SU-DHL-6 (cell line): ENCODE results near the gene OPN3.

Experiments
- H2AFZ ChIP-seq: fragments of 200-600 bp; sonication (generic); 2 replicates; pipeline ENCODE4 v1.6.1; 2014; ENCODE audit warnings: low read depth, mild to moderate bottlenecking, moderate library complexity, mixed read lengths, antibody characterized with exemption, low read length; ENCODE audit not compliant: severe bottlenecking
- H3F3A ChIP-seq: fragments of 200-600 bp; shearing (Covaris generic); 2 replicates; pipeline ENCODE4 v1.6.0; 2016; ENCODE audit warnings: antibody characterized with exemption, mild to moderate bottlenecking; ENCODE audit not compliant: insufficient read depth
- H3K27ac ChIP-seq: fragments of 200-600 bp; sonication (generic); 2 replicates; pipeline ENCODE4 v1.5.1; 2016; ENCODE audit warnings: low read depth, mild to moderate bottlenecking, low read length, moderate library complexity, mixed read lengths
- H3K27me3 ChIP-seq: fragments of 200-600 bp; sonication (generic), shearing (Covaris generic); 2 replicates; pipeline ENCODE4 v1.6.0; 2014; ENCODE audit warnings: mild to moderate bottlenecking, low read length
- H3K36me3 ChIP-seq: fragments of 200-600 bp; sonication (generic); 2 replicates; pipeline ENCODE4 v1.6.1; 2014; ENCODE audit warnings: mild to moderate bottlenecking, low read length, mixed read lengths
- H3K4me2 ChIP-seq: fragments of 300-600, 200-600 bp; shearing (Covaris generic), sonication (generic); 2 replicates; pipeline ENCODE4 v1.6.0; 2014; ENCODE audit warnings: low read length, low read depth, mild to moderate bottlenecking; ENCODE audit not compliant: poor library complexity, severe bottlenecking
- H3K4me3 ChIP-seq: fragments of 200-600 bp; sonication (generic); 2 replicates; pipeline ENCODE4 v1.5.1; 2014; ENCODE audit warnings: antibody characterized with exemption, low read length, mild to moderate bottlenecking, mixed read lengths; ENCODE audit not compliant: insufficient read depth, poor library complexity, severe bottlenecking
- H3K79me2 ChIP-seq: fragments of 200-600 bp; sonication (generic); 2 replicates; pipeline ENCODE4 v1.6.1; 2014; ENCODE audit warnings: mild to moderate bottlenecking, low read length, moderate library complexity; ENCODE audit not compliant: insufficient read depth
- H3K9ac ChIP-seq: fragments of 200-600 bp; sonication (generic); 2 replicates; pipeline ENCODE4 v1.7.0; 2014; ENCODE audit warnings: mild to moderate bottlenecking, low read length
- H3K9me2 ChIP-seq: fragments of 200-600 bp; sonication (generic); replicated peaks from 2 replicates; pipeline ENCODE4 v1.6.1; 2014; ENCODE audit warnings: low read length; ENCODE audit not compliant: insufficient read depth
- H3K9me3 ChIP-seq: fragments of 200-600 bp; sonication (generic); 2 replicates; pipeline ENCODE4 v1.6.1; 2014; ENCODE audit warnings: low read length, mixed read lengths; ENCODE audit not compliant: insufficient read depth
- H4K20me1 ChIP-seq: fragments of 200-600 bp; sonication (generic); 2 replicates; pipeline ENCODE4 v1.6.1; 2014; ENCODE audit warnings: low read depth, mild to moderate bottlenecking, antibody characterized with exemption, low read length, moderate library complexity, mixed read lengths
- EZH2phosphoT487 ChIP-seq: fragments of 200-600 bp; sonication (generic), shearing (Covaris generic); conservative IDR thresholded peaks from 2 replicates; pipeline ENCODE4 v1.6.1; 2018; ENCODE audit warnings: mild to moderate bottlenecking, antibody characterized with exemption, low read length, moderate library complexity, mixed read lengths
- TF ChIP-seq, protein P1 (sequence below): fragments of 200-600 bp; sonication (generic); IDR thresholded peaks from one replicate; pipeline ENCODE4 v1.5.1; 2017; ENCODE audit warnings: antibody characterized with exemption, mild to moderate bottlenecking, low read length, moderate library complexity; ENCODE audit not compliant: insufficient read depth, poor library complexity, severe bottlenecking

The OPN3 gene

DNA sequence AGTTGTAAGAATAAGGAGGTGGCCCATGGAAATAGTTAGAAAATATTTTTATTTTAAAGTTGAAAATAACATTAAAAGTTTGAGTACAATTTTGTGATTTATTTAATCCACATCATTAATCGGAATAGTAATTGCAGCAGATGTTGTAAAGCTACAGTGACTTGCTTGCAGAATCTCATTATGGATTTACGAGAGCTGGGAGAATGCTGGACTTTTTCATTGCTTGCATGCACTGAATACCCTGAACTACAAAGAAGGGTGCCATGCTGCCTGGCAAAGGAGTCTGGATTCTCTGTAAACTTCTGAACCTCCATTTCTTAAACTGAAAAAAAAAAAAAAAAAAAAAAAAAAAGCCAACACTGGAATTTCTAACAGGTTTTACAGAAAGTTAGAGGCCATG, 38.4 kb upstream of the OPN3 start:
- Histone ChIP-seq H3K79me2 (no peaks in the 10 kb centered on the region), H4K20me1 (no peaks in the 10 kb centered on the region), H3K27me3 (no peaks in the 10 kb centered on the region), H2AFZ (no peak overlapping the region), H3K9me2 (no peaks in the 10 kb centered on the region), H3K4me3 (no peak overlapping the region), H3K27ac (no peak overlapping the region), H3K9me3 (no peaks in the 10 kb centered on the region), H3K36me3 (no peaks in the 10 kb centered on the region), H3K4me2 (no peak overlapping the region), H3K9ac (no peak overlapping the region), H3F3A (no peaks in the 10 kb centered on the region)
- no peak for TF ChIP-seq EZH2phosphoT487
- TF ChIP-seq, protein P1, sequence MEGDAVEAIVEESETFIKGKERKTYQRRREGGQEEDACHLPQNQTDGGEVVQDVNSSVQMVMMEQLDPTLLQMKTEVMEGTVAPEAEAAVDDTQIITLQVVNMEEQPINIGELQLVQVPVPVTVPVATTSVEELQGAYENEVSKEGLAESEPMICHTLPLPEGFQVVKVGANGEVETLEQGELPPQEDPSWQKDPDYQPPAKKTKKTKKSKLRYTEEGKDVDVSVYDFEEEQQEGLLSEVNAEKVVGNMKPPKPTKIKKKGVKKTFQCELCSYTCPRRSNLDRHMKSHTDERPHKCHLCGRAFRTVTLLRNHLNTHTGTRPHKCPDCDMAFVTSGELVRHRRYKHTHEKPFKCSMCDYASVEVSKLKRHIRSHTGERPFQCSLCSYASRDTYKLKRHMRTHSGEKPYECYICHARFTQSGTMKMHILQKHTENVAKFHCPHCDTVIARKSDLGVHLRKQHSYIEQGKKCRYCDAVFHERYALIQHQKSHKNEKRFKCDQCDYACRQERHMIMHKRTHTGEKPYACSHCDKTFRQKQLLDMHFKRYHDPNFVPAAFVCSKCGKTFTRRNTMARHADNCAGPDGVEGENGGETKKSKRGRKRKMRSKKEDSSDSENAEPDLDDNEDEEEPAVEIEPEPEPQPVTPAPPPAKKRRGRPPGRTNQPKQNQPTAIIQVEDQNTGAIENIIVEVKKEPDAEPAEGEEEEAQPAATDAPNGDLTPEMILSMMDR: no peak

DNA sequence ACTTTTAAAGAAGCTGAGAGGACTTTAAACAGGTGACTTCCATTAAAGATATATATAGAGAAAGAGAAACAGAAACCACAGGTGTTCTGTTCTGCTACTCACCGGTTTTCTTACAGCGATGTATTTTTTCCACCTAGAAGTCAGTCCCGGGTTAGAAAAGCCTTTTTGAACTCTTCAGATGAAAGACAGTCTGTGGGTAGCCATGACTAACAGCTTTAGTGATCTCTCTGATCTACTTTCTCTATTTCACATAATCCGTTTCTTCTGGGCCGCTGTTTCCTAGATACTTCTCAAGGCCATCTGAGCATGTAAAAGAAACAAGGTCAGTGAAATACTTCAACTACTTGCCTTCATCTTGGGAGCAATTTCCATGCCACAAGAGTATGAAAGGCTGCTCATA, 37.0 kb upstream of the OPN3 start:
- no peaks in the 10 kb centered on the region for H3K27me3 ChIP-seq
- H3K9ac ChIP-seq: no peak overlapping the region
- H3K27ac ChIP-seq: no peak overlapping the region
- no peak overlapping the region for H3K4me2 ChIP-seq
- H3K4me3 ChIP-seq: no peak overlapping the region
- no peak overlapping the region for H2AFZ ChIP-seq
- TF ChIP-seq, protein P1: no peak
- no peak for TF ChIP-seq EZH2phosphoT487
- no peaks in the 10 kb centered on the region for H3K79me2 ChIP-seq
- no peaks in the 10 kb centered on the region for H3K9me3 ChIP-seq
- H3K36me3 ChIP-seq: no peaks in the 10 kb centered on the region
- H3F3A ChIP-seq: no peaks in the 10 kb centered on the region
- H3K9me2 ChIP-seq: no peaks in the 10 kb centered on the region
- no peaks in the 10 kb centered on the region for H4K20me1 ChIP-seq

DNA sequence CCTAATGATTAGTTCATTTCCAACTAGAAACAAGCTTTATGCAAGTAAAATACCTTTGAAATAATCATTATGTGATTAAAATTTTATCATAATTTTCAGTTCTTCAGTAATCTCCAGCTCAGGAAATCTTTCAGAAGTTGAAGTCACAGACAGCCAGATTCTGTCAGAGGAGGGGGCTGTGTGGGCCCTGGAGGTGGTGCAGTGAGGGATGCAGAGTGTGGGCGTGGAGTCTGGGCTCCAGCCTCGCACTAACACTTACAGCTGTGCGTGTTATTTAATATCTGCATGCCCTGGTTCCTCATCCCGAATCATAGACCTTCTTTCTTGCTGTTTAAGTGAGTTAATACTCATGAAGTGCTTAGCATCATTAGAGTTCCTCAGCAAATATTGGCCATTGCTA, 35.8 kb upstream of the OPN3 start:
- Histone ChIP-seq H3K36me3 (no peaks in the 10 kb centered on the region), H2AFZ (no peak overlapping the region), H3F3A (no peaks in the 10 kb centered on the region), H3K79me2 (no peaks in the 10 kb centered on the region), H4K20me1 (no peaks in the 10 kb centered on the region), H3K9me3 (no peaks in the 10 kb centered on the region), H3K27me3 (no peaks in the 10 kb centered on the region), H3K9me2 (no peaks in the 10 kb centered on the region), H3K27ac (no peak overlapping the region), H3K4me3 (no peak overlapping the region), H3K9ac (no peak overlapping the region), H3K4me2 (no peak overlapping the region)
- TF ChIP-seq, protein P1: no peak
- no peak for TF ChIP-seq EZH2phosphoT487

DNA sequence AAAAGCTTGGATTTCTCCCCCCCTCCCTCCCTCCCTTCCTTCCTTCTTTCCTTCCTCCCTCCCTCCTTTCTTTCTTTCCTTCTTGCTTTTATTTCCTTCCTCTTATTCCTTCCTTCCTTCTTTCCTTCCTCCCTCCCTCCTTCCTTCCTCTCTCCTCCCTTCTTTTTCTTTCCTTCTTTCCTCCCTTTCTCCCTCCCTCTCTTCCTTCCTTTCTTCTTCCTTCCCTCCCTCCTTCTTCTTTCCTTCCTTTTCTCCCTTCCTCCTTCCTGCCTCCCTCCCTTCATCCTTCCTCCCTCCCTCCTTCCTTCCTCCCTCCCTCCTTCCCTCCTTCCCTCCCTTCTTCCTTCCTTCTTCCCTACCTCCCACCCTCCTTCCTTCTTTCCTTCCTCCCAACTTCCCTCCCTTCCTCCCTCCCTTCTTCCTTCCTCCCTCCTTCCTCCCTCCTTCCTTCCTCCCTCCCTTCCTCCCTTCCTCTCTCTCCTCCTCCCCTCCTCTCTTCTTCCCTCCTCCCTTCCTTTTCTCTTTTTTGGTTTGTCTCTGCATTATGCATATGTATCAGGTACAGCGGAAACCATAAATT, 34.7 kb upstream of the OPN3 start:
- Histone ChIP-seq H3K4me2 (no peak overlapping the region), H3K4me3 (no peak overlapping the region), H2AFZ (no peak overlapping the region), H3K79me2 (no peaks in the 10 kb centered on the region), H3K9me2 (no peaks in the 10 kb centered on the region), H3K27me3 (no peaks in the 10 kb centered on the region), H3F3A (no peaks in the 10 kb centered on the region), H3K27ac (no peak overlapping the region), H3K36me3 (no peaks in the 10 kb centered on the region), H4K20me1 (no peaks in the 10 kb centered on the region), H3K9me3 (no peaks in the 10 kb centered on the region), H3K9ac (no peak overlapping the region)
- TF ChIP-seq EZH2phosphoT487: no peak
- TF ChIP-seq, protein P1: no peak
